Nephron (organoid): ENCODE data around the gene DDX59.
"Not testable (repeated sequence)": the region's sequence is repeated elsewhere in the genome, so short reads cannot be mapped to it uniquely, and the experiment has no call there.

Source experiments
- H3K27ac Mint-ChIP-seq, 3 experiments: 2 replicates each; pipeline ENCODE4 v1.8.0; 2020; ENCODE audit warnings: mixed read lengths in 3 of 3, mild to moderate bottlenecking in 2 of 3, moderate library complexity in 1 of 3
- H3K27me3 Mint-ChIP-seq: 2 replicates; pipeline ENCODE4 v1.8.0; 2021; ENCODE audit warnings: low read depth, mild to moderate bottlenecking, moderate library complexity, mixed read lengths
- H3K36me3 Mint-ChIP-seq: 2 replicates; pipeline ENCODE4 v1.8.0; 2020; ENCODE audit warnings: low read depth, mixed read lengths
- H3K4me1 Mint-ChIP-seq: 2 replicates; pipeline ENCODE4 v1.8.0; 2020; ENCODE audit warnings: mixed read lengths
- H3K4me3 Mint-ChIP-seq, 3 experiments: 2 replicates each; pipeline ENCODE4 v1.8.0; 2020; ENCODE audit warnings: mild to moderate bottlenecking in 3 of 3, mixed read lengths in 3 of 3, moderate library complexity in 2 of 3
- H3K9me3 Mint-ChIP-seq: 2 replicates; pipeline ENCODE4 v1.8.0; 2020; ENCODE audit warnings: mixed read lengths
- CTCF ChIP-seq, 3 experiments: fragments of 200-600 bp; sonication (generic); IDR thresholded peaks; one replicate each; pipeline ENCODE4 v1.5.0; 2021; ENCODE audit warnings: antibody characterized with exemption in 3 of 3; ENCODE audit not compliant: unreplicated experiment in 3 of 3

The DDX59 gene

DNA sequence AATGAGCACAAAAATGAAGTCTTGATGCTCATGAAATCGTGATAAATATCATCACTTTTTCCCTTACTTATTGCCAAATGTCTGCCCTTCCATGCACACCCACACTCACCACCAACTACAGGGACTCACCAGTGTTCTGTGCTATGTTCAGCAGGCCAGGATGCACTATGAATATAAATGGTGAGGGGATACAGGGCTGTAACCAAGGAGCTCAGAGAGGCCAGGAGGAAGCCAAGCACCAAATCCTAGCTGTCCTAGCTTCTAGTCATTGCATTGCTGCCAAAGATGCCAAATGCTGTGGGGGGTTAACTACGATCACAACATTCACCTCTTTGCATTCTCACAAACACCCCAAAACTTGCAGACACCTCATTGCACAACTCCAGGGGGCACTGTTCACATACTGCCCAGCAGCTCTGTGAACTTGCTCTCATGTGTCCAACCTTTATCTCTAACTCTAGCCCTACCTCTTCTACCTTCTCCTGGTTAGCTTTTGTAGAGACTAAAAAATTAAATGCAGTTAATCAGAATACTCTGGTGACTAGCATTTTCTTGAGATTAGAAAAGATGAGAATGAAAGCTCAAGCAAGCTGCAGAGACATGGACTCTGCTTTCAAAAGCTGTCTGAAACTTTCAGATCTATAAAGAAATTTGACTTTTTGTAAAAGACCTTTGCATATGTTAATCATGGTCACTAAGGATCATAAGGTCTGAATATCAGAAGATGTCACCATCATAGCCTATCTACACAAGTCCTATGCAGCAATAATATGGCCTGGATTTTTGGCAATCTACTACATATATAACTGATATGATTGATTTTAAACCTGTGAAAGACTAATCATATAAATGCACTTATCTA, 35.2 kb downstream of the DDX59 start:
- no peaks in the 10 kb centered on the region for H3K9me3 Mint-ChIP-seq
- H3K36me3 Mint-ChIP-seq: peaks cover 6% of the 10 kb centered on the region
- H3K27ac Mint-ChIP-seq: no peak overlapping the region
- no peaks in the 10 kb centered on the region for H3K27me3 Mint-ChIP-seq
- no peaks in the 10 kb centered on the region for H3K4me1 Mint-ChIP-seq
- H3K4me3 Mint-ChIP-seq: no peak overlapping the region
- no peak for TF ChIP-seq CTCF (IDR thresholded peaks at IDR 0.05; ENCODE audit: unreplicated experiment in 3 of 3)

- H3K27ac Mint-ChIP-seq: no peak overlapping the region
- H3K9me3 Mint-ChIP-seq: no peaks in the 10 kb centered on the region
- no peaks in the 10 kb centered on the region for H3K27me3 Mint-ChIP-seq
- no peaks in the 10 kb centered on the region for H3K4me1 Mint-ChIP-seq
- TF ChIP-seq CTCF (IDR thresholded peaks at IDR 0.05; ENCODE audit: unreplicated experiment in 3 of 3): no peak
- no peaks in the 10 kb centered on the region for H3K36me3 Mint-ChIP-seq
- no peak overlapping the region for H3K4me3 Mint-ChIP-seq
Observed at GRCh38 chr1:200631375-200631774, 38.3 kb downstream of the DDX59 start.

- not testable (repeated sequence) for H3K27me3 Mint-ChIP-seq, H3K4me1 Mint-ChIP-seq, H3K4me3 Mint-ChIP-seq, H3K36me3 Mint-ChIP-seq, H3K27ac Mint-ChIP-seq, H3K9me3 Mint-ChIP-seq
Observed at GRCh38 chr1:200630515-200630899, 39.2 kb downstream of the DDX59 start.

- no peaks in the 10 kb centered on the region for H3K27me3 Mint-ChIP-seq
- H3K27ac Mint-ChIP-seq: no peak overlapping the region
- no peak overlapping the region for H3K4me3 Mint-ChIP-seq
- no peak for TF ChIP-seq CTCF (IDR thresholded peaks at IDR 0.05; ENCODE audit: unreplicated experiment in 3 of 3)
- H3K36me3 Mint-ChIP-seq: no peaks in the 10 kb centered on the region
- H3K4me1 Mint-ChIP-seq: no peaks in the 10 kb centered on the region
- no peaks in the 10 kb centered on the region for H3K9me3 Mint-ChIP-seq
Observed at GRCh38 chr1:200629876-200630514, 39.7 kb downstream of the DDX59 start.

GRCh38 chr1:200628223-200628881, 41.4 kb downstream of the DDX59 start:
- no peak for TF ChIP-seq CTCF (IDR thresholded peaks at IDR 0.05; ENCODE audit: unreplicated experiment in 3 of 3)
- no peaks in the 10 kb centered on the region for H3K4me1 Mint-ChIP-seq
- no peak overlapping the region for H3K27ac Mint-ChIP-seq
- no peaks in the 10 kb centered on the region for H3K36me3 Mint-ChIP-seq
- no peaks in the 10 kb centered on the region for H3K9me3 Mint-ChIP-seq
- H3K27me3 Mint-ChIP-seq: no peaks in the 10 kb centered on the region
- no peak overlapping the region for H3K4me3 Mint-ChIP-seq

GRCh38 chr1:200627575-200628222, 42.0 kb downstream of the DDX59 start:
- H3K36me3 Mint-ChIP-seq: no peaks in the 10 kb centered on the region
- no peaks in the 10 kb centered on the region for H3K4me1 Mint-ChIP-seq
- TF ChIP-seq CTCF (IDR thresholded peaks at IDR 0.05; ENCODE audit: unreplicated experiment in 3 of 3): no peak
- H3K9me3 Mint-ChIP-seq: no peaks in the 10 kb centered on the region
- no peak overlapping the region for H3K4me3 Mint-ChIP-seq
- H3K27me3 Mint-ChIP-seq: no peaks in the 10 kb centered on the region
- H3K27ac Mint-ChIP-seq: no peak overlapping the region
